H1 (cell line): Measurements from ENCODE around the gene INTS6.

ENCODE experiments used
- EZH2 ChIP-seq: fragments of 200-600 bp; sonication (generic); IDR thresholded peaks from 2 replicates; pipeline ENCODE4 v1.7.1; 2012; ENCODE audit warnings: low read depth, mild to moderate bottlenecking, moderate library complexity, low read length, inconsistent platforms; ENCODE audit not compliant: severe bottlenecking
- JUN ChIP-seq: IDR thresholded peaks from 2 replicates; pipeline ENCODE4 v1.6.1; 2011; ENCODE audit warnings: low read depth, mild to moderate bottlenecking, improper control_type of control experiment, low read length
- POLR2A ChIP-seq, 2 experiments: IDR thresholded peaks; 1 replicate in 1 of 2; 2 replicates in 1 of 2; pipeline ENCODE4 v1.6.1; 2011; ENCODE audit warnings: low read depth in 2 of 2, low read length in 2 of 2, mild to moderate bottlenecking in 2 of 2; ENCODE audit errors: control extremely low read depth in 1 of 2
- POLR2AphosphoS5 ChIP-seq: IDR thresholded peaks from 2 replicates; pipeline ENCODE4 v1.6.1; 2011; ENCODE audit warnings: low read depth, low read length
- TCF12 ChIP-seq: IDR thresholded peaks from 2 replicates; pipeline ENCODE4 v1.6.1; 2011; ENCODE audit warnings: low read depth, mild to moderate bottlenecking, low read length

- no peak for TF ChIP-seq TCF12
- no peak for TF ChIP-seq JUN
- no peak for TF ChIP-seq POLR2AphosphoS5
- TF ChIP-seq EZH2 = no peak
- no peak for TF ChIP-seq POLR2A (IDR thresholded peaks at IDR 0.05; ENCODE audit: control extremely low read depth in 1 of 2, low read depth in 2 of 2, low read length in 2 of 2)
Measured at GRCh38 chr13:51324714-51325420, 128.0 kb downstream of the INTS6 start.
